Measurements from ENCODE around the gene ARHGAP15. TPM values are rescaled to one million over a fixed set of nuclear protein-coding genes. Genes with fewer than 3 reads are reported as not detected.

Gene ARHGAP15
- total RNA-seq, 1 donor from 2014 or later: not detected

- TF ChIP-seq, protein P1, sequence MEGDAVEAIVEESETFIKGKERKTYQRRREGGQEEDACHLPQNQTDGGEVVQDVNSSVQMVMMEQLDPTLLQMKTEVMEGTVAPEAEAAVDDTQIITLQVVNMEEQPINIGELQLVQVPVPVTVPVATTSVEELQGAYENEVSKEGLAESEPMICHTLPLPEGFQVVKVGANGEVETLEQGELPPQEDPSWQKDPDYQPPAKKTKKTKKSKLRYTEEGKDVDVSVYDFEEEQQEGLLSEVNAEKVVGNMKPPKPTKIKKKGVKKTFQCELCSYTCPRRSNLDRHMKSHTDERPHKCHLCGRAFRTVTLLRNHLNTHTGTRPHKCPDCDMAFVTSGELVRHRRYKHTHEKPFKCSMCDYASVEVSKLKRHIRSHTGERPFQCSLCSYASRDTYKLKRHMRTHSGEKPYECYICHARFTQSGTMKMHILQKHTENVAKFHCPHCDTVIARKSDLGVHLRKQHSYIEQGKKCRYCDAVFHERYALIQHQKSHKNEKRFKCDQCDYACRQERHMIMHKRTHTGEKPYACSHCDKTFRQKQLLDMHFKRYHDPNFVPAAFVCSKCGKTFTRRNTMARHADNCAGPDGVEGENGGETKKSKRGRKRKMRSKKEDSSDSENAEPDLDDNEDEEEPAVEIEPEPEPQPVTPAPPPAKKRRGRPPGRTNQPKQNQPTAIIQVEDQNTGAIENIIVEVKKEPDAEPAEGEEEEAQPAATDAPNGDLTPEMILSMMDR (IDR thresholded peaks at IDR 0.05; ENCODE audit: partially characterized antibody, unreplicated experiment): no peak
- Mint-ChIP-seq H3K9me3 (ENCODE audit: unreplicated experiment) (peaks cover 1% of the 10 kb centered on the region), H3K27ac (ENCODE audit: unreplicated experiment) (no peak overlapping the region), H3K4me1 (ENCODE audit: low read depth, unreplicated experiment) (peaks cover 4% of the 10 kb centered on the region), H3K27me3 (ENCODE audit: unreplicated experiment) (no peaks in the 10 kb centered on the region), H3K36me3 (ENCODE audit: unreplicated experiment) (no peaks in the 10 kb centered on the region), H3K4me3 (ENCODE audit: unreplicated experiment) (no peak overlapping the region)
- DNase-seq: no peak
Measured at GRCh38 chr2:143171817-143172216, 42.6 kb downstream of the ARHGAP15 start.

DNA sequence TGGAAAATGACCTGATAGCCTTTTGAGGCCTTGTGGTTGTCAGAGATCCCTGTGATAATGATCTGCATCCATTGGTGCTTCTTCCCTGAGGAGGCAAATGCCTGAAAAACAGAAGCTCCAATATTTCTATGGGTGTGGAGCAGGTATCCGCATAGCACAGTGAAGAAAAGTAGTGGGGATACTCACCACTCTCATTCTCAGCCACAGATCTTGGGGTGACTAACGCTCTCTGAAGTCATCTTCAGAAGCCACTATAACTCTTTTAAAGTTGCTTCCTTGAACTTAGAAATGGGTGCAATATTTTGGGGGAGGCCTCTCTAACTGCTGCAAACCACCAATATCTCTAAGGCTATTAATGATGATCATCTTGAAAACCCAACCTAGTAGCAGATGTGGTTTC is 46.2 kb downstream of the ARHGAP15 start:
- Mint-ChIP-seq H3K9me3 (ENCODE audit: unreplicated experiment) (peaks cover 1% of the 10 kb centered on the region), H3K4me3 (ENCODE audit: unreplicated experiment) (no peak overlapping the region), H3K4me1 (ENCODE audit: low read depth, unreplicated experiment) (peaks cover 7% of the 10 kb centered on the region), H3K36me3 (ENCODE audit: unreplicated experiment) (peaks cover 3% of the 10 kb centered on the region), H3K27ac (ENCODE audit: unreplicated experiment) (no peak overlapping the region), H3K27me3 (ENCODE audit: unreplicated experiment) (peaks cover 2% of the 10 kb centered on the region)
- TF ChIP-seq, protein P1 (IDR thresholded peaks at IDR 0.05; ENCODE audit: partially characterized antibody, unreplicated experiment): no peak
- DNase-seq: no peak

DNA sequence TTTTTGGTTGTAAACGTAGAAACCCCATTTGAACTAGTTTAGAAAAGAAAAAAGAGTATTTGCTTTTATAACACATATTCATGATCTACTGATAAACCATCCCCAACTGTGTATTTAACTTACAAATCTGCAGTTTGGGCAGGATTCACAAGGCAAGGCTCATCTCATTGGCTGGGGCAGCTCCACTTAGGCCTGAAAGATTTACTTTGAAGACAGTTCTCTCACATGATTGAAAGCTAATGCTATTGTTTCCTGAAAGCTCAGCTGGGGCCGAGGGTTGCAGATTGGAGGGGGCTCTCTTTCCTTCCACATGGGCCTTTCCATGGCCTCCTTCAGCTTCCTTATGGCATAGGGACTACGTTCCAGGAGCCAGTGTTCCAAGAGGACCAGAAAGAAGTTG is 47.4 kb downstream of the ARHGAP15 start:
- no peak for DNase-seq
- peaks cover 2% of the 10 kb centered on the region for H3K27me3 Mint-ChIP-seq (ENCODE audit: unreplicated experiment)
- no peak overlapping the region for H3K4me3 Mint-ChIP-seq (ENCODE audit: unreplicated experiment)
- peaks cover 7% of the 10 kb centered on the region for H3K4me1 Mint-ChIP-seq (ENCODE audit: low read depth, unreplicated experiment)
- peaks cover 1% of the 10 kb centered on the region for H3K9me3 Mint-ChIP-seq (ENCODE audit: unreplicated experiment)
- peaks cover 6% of the 10 kb centered on the region for H3K36me3 Mint-ChIP-seq (ENCODE audit: unreplicated experiment)
- TF ChIP-seq, protein P1 (IDR thresholded peaks at IDR 0.05; ENCODE audit: partially characterized antibody, unreplicated experiment): no peak
- H3K27ac Mint-ChIP-seq (ENCODE audit: unreplicated experiment): no peak overlapping the region

GRCh38 chr2:143177096-143177786 is 48.0 kb downstream of the ARHGAP15 start:
- H3K4me3 Mint-ChIP-seq (ENCODE audit: unreplicated experiment): no peak overlapping the region
- no peak overlapping the region for H3K27ac Mint-ChIP-seq (ENCODE audit: unreplicated experiment)
- TF ChIP-seq, protein P1 (IDR thresholded peaks at IDR 0.05; ENCODE audit: partially characterized antibody, unreplicated experiment): no peak

GRCh38 chr2:143181494-143181893 is 52.3 kb downstream of the ARHGAP15 start:
- TF ChIP-seq, protein P1 (IDR thresholded peaks at IDR 0.05; ENCODE audit: partially characterized antibody, unreplicated experiment): no peak
- Mint-ChIP-seq H3K9me3 (ENCODE audit: unreplicated experiment) (no peaks in the 10 kb centered on the region), H3K27me3 (ENCODE audit: unreplicated experiment) (peaks cover 2% of the 10 kb centered on the region), H3K27ac (ENCODE audit: unreplicated experiment) (no peak overlapping the region), H3K4me3 (ENCODE audit: unreplicated experiment) (no peak overlapping the region), H3K4me1 (ENCODE audit: low read depth, unreplicated experiment) (peaks cover 3% of the 10 kb centered on the region), H3K36me3 (ENCODE audit: unreplicated experiment) (peaks cover 9% of the 10 kb centered on the region)
- no peak for DNase-seq

More at GRCh38 chr2:143177096-143177786, 48.0 kb downstream of the ARHGAP15 start:
- DNase-seq: no peak
- Mint-ChIP-seq H3K36me3 (ENCODE audit: unreplicated experiment) (peaks cover 9% of the 10 kb centered on the region), H3K9me3 (ENCODE audit: unreplicated experiment) (peaks cover 1% of the 10 kb centered on the region), H3K4me1 (ENCODE audit: low read depth, unreplicated experiment) (peaks cover 3% of the 10 kb centered on the region), H3K27me3 (ENCODE audit: unreplicated experiment) (peaks cover 2% of the 10 kb centered on the region)

All from glutamatergic neuron (in vitro differentiated cells).